ENCODE data around the gene SLC24A3. TPM values are rescaled to one million over a fixed set of nuclear protein-coding genes. Genes with fewer than 3 reads are reported as not detected.

The SLC24A3 gene
- total and polyA plus RNA-seq, 5 experiments from 2014 or later: not detected

DNA sequence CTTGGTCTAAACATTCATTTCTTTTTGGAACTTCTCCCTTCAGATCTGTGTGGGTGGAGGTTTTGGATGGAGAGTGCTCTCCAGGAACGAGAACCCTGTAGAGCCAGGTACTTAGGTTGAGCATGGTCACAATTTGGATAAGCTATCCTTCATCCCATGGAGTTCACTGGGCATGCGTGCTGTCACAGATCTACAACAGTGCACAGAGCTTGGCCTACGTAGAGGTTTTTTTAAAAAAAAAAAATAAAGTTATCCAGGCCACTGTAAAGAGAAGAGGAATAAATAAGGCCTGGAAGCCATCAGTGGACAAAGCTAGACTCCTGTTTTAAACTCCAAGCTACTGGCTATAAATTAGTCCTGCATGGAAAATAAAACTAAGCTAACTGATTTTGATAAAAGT, 165.6 kb downstream of the SLC24A3 start:
- ATAC-seq (no peak), DNase-seq (no peak)
- peaks cover 0 to 15% (median 2%) of the 10 kb centered on the region in 5 donors for H3K27me3 Mint-ChIP-seq
- no peaks in the 10 kb centered on the region for H3K36me3 Mint-ChIP-seq
- no peak overlapping the region for H3K27ac Mint-ChIP-seq
- no peaks in the 10 kb centered on the region for H3K4me1 Mint-ChIP-seq
- peaks cover 0 to 2% (median 0%) of the 10 kb centered on the region in 9 donors for H3K9me3 Mint-ChIP-seq
- no peak overlapping the region for H3K4me3 Mint-ChIP-seq
- POLR2A ChIA-PET: no interaction called here

DNA sequence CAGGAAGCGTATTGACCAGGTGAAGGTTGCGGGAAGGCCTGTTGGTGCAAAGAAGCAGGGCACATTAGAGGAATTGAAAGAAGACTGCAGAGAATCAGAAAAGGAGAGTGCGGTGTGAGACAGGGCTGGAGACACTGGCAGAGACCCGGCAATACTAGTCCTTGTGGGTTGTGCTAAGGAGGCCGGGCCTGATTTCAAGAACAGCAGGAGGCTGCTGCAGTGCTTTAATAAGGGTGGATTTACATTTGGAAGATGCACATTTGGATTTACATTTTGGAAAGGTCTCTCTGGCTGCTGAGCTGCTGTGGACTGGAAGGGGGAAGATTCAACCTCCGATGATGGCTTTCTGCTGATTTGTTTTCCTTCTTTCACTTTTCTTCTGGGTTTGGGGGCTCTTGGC, 167.8 kb downstream of the SLC24A3 start:
- H3K36me3 Mint-ChIP-seq: no peaks in the 10 kb centered on the region
- H3K4me1 Mint-ChIP-seq: no peaks in the 10 kb centered on the region
- ATAC-seq: no peak
- POLR2A ChIA-PET: no interaction called here
- peaks cover 0 to 15% (median 0%) of the 10 kb centered on the region in 5 donors for H3K27me3 Mint-ChIP-seq
- H3K4me3 Mint-ChIP-seq: no peak overlapping the region
- peaks cover 0 to 2% (median 0%) of the 10 kb centered on the region in 9 donors for H3K9me3 Mint-ChIP-seq
- no peak overlapping the region for H3K27ac Mint-ChIP-seq
- no peak for DNase-seq

DNA sequence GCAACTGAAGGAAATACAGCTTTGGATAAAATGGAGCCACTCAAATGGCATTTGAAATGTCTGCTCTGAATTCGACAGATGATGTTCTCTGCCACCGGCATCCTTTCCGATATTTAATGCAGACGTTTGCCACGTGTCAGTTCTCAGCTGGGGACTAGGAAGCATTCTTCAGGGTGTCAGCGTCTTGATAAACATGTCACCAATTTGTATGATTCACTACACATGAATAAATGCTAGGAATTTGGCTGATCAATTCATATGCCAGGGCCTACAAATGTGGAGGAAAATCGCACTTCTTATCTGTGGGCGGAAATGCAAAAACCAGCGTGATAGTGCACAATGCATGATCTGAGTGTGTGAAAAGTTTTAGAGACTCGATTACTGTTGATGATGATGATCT, 169.5 kb downstream of the SLC24A3 start:
- H3K36me3 Mint-ChIP-seq: no peaks in the 10 kb centered on the region
- H3K4me3 Mint-ChIP-seq: no peak overlapping the region
- H3K27ac Mint-ChIP-seq: peak overlapping the region in 1 of 10 donors; percentile 58
- DNase-seq: no peak
- POLR2A ChIA-PET: no interaction called here
- H3K4me1 Mint-ChIP-seq: no peaks in the 10 kb centered on the region
- H3K9me3 Mint-ChIP-seq: peaks cover 0 to 2% (median 0%) of the 10 kb centered on the region in 9 donors
- no peak for ATAC-seq
- peaks cover 0 to 11% (median 0%) of the 10 kb centered on the region in 5 donors for H3K27me3 Mint-ChIP-seq

DNA sequence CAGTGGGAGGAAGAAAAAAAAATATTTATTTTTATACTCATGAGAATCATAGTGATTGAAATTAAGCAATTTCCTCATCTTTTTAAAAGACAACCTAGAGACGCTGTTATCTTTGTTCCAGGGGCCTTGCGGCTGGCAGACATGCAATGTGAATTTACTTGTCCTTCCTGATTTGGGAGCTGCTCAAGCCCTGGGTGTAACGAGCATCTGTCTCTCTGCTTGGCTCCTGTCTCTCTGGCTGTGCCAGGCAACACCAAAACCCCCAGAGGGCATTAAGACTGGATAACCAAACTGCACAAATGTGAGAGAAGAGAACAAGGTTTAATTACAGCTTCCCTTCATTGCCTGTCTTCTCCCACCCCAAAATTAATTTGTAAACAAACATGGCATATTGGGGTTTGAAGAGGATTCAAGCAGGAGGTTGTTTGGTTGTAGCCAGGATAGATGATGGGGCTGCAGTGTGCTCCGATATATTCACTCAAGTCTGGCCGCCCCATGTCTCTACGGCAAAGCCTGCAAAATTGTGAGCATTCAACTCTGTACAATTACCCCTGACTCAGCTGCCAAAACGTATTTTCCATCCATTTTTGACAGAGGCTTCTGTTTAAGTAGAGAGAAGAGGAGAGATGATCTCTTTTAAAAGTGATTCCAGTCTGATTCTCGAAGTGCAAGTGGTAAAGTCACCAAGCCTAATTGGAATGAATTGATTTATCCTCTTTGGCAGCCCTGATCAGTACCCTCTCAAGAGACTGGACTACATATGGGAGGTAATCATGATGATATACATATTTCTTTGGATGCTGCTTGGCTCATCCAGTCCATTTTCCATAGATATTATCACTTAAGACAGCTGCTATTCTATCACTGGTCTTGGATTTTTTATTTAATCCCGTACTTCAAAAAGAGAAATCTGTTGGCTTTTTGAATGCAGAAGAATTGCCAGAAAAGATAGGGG, 170.2 kb downstream of the SLC24A3 start:
- Mint-ChIP-seq H3K27me3 (peaks cover 0 to 9% (median 0%) of the 10 kb centered on the region in 5 donors), H3K4me3 (no peak overlapping the region), H3K9me3 (no peaks in the 10 kb centered on the region), H3K36me3 (no peaks in the 10 kb centered on the region), H3K27ac (peak overlapping the region in 1 of 10 donors; percentile 28), H3K4me1 (no peaks in the 10 kb centered on the region)
- POLR2A ChIA-PET: no interaction called here
- no peak for ATAC-seq
- DNase-seq: no peak

DNA sequence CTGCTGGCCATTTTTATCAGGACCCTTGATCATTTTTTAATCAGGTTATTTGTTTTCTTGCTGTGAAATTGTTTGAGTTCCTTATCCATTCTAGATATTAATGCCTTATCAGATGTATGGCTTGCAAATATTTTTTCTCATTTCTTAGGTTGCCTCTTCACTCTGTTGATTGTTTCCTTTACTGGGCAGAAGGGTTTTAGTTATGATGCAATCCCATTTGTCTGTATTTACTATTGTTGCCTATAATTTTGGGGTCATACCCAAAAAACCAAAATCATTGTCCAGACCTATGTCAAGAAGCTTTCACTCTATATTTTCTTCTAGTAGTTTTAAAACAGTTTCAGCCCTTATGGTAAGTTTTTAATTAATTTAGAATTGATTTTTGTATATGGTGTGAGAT, 172.5 kb downstream of the SLC24A3 start:
- peaks cover 2 to 20% (median 10%) of the 10 kb centered on the region in 9 donors for H3K9me3 Mint-ChIP-seq
- peaks cover under 1 to 12% (median 2%) of the 10 kb centered on the region in 3 donors for H3K36me3 Mint-ChIP-seq
- peaks cover 0 to 17% (median 2%) of the 10 kb centered on the region in 5 donors for H3K27me3 Mint-ChIP-seq
- H3K4me1 Mint-ChIP-seq: no peaks in the 10 kb centered on the region
- H3K4me3 Mint-ChIP-seq: no peak overlapping the region
- H3K27ac Mint-ChIP-seq: no peak overlapping the region
- ATAC-seq: no peak
- DNase-seq: no peak
- POLR2A ChIA-PET: no interaction called here

DNA sequence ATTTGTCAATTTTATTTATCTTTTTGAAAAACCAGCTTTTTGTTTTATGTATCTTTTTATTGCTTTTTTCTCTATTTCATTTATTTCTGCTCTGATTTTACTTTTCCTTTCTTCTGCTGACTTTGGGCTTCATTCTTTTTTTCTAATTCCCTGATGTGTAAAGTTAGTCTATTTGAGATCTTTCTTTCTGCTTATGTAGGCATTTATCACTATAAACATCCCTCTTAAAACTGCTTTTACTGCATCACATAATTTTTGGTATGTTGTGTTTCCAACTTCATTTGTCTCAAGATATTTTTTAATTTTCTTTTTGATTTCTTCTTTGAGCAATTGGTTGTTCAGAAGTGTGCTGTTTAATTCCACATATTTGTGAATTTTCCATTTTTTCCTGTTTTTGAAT, 174.8 kb downstream of the SLC24A3 start:
- DNase-seq (no peak), ATAC-seq (no peak)
- peaks cover 2 to 16% (median 3%) of the 10 kb centered on the region in 3 donors for H3K36me3 Mint-ChIP-seq
- H3K4me3 Mint-ChIP-seq: no peak overlapping the region
- no peaks in the 10 kb centered on the region for H3K4me1 Mint-ChIP-seq
- no peak overlapping the region for H3K27ac Mint-ChIP-seq
- H3K9me3 Mint-ChIP-seq: peaks cover 3 to 21% (median 13%) of the 10 kb centered on the region in 9 donors
- peaks cover 1 to 20% (median 4%) of the 10 kb centered on the region in 5 donors for H3K27me3 Mint-ChIP-seq
- POLR2A ChIA-PET: no interaction called here

DNA sequence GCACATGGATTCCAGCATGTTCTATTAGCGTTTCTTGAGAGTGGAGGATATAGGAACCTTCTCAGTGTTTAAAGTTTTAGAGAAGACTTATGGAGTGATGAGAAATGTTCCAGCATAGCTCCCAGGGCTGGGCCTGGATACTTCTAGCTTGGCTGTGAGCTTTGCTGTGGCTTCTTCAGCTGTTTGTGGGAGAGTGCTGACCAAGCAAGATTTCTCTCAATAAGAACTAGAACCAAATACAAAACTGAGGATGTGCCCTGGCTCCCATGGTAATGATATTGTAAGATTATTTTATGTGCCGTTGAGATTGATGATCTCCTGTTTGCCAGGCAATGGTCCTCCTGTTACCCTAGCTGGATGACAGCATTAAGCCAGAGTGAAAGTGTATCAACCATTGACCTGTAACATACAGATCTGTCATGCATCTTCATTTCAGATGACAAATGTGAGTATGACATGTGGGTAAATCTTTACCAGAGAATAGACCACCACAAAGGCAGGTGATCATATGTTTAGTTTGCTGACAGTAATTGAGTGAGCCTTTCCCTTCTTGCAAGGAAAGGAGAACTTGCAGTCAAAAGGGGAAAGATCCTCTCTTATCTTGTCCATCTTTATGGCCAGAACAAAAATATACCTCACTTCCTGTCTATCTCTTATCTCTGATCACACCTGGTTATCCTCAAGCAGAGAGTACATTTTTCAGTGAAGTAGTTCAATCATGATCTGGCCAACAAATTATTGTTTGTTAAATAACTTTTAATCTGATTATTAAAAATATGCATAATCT, 180.1 kb downstream of the SLC24A3 start:
- POLR2A ChIA-PET: no interaction called here
- Mint-ChIP-seq H3K27me3 (peaks cover 1 to 20% (median 9%) of the 10 kb centered on the region in 5 donors), H3K36me3 (peaks cover 2 to 20% (median 3%) of the 10 kb centered on the region in 3 donors), H3K4me1 (peaks cover 0 to under 1% (median 0%) of the 10 kb centered on the region in 4 donors), H3K9me3 (peaks cover 3 to 35% (median 19%) of the 10 kb centered on the region in 9 donors), H3K27ac (no peak overlapping the region), H3K4me3 (no peak overlapping the region)
- DNase-seq (no peak), ATAC-seq (no peak)

DNA sequence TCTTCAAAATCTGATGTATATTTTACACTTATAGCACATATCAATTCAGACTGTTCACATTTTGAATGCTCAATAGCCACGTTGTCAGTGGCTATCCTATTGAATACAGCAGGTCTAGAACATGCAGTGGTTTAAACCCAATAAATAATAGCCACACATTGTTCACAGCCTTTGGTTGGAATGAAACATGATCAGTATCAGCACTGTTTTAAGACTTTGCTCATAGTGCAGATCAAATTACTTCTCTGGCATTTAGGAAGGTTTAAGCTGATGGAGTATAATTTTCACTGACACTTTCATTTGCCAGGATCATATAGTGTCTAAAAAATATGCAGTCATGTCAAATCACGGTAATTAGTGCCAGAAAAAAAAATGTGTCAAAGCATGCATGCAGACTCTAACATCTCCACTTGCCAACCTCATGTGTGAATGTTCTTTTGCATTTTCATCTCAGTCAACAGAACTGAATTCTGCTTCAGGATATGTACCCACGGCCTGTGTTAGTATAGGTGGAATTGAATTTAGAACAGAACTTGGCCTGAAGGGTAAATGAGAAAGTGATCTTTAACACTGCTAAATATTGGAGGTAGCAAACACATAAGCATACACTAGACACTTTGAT, 184.1 kb downstream of the SLC24A3 start:
- POLR2A ChIA-PET: no interaction called here
- H3K4me3 Mint-ChIP-seq: no peak overlapping the region
- peaks cover 2 to 40% (median 21%) of the 10 kb centered on the region in 9 donors for H3K9me3 Mint-ChIP-seq
- H3K4me1 Mint-ChIP-seq: peaks cover 0 to 2% (median 0%) of the 10 kb centered on the region in 4 donors
- DNase-seq: no peak
- H3K36me3 Mint-ChIP-seq: peaks cover 0 to 19% (median 0%) of the 10 kb centered on the region in 3 donors
- H3K27me3 Mint-ChIP-seq: peaks cover 0 to 9% (median 0%) of the 10 kb centered on the region in 5 donors
- no peak for ATAC-seq
- no peak overlapping the region for H3K27ac Mint-ChIP-seq

DNA sequence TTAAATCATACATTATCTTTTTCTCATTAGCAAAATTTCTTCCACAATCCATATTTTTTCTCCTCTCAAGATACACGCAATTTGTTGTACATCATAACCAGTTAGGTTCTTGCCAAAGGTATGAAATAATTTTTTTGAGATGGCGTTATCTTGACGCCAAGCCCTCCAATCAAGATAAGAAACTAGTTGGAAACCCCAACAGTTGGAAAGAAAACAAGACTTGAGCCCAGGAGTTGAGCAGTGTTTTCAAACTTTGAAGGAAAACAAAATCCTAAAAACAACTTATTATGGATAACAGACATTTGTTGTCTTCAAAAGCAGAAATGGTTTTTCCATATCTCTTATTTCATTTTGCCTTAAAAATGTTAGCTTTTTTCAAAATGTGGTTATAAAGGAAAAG, 184.8 kb downstream of the SLC24A3 start:
- Mint-ChIP-seq H3K4me1 (peaks cover 0 to 2% (median 0%) of the 10 kb centered on the region in 4 donors), H3K27me3 (peaks cover 0 to 5% (median 1%) of the 10 kb centered on the region in 5 donors), H3K27ac (no peak overlapping the region), H3K36me3 (peaks cover 0 to 19% (median 0%) of the 10 kb centered on the region in 3 donors), H3K9me3 (peaks cover 2 to 40% (median 21%) of the 10 kb centered on the region in 9 donors), H3K4me3 (no peak overlapping the region)
- DNase-seq (no peak), ATAC-seq (no peak)
- POLR2A ChIA-PET: no interaction called here

DNA sequence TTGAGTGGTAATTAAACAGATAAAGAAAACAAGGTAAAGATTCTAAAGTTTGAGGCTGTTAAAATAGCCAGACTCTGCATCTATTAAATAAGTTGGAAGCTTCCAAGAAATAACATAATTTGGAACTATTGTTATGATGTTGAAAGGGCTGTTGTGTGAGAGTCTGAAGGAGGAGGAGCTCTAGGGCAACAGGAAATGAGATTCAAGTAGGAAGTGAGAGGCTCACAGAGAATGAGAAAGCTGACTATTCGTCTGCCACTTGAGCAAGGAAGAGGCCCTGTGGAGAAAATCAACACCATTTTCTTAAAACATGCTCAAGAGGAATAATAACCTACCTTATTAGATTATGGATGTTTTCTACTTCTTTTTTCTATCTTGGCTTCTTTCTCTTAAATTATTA, 185.2 kb downstream of the SLC24A3 start:
- Mint-ChIP-seq H3K4me1 (peaks cover 0 to 2% (median 0%) of the 10 kb centered on the region in 4 donors), H3K36me3 (peaks cover 0 to 19% (median 0%) of the 10 kb centered on the region in 3 donors)
- POLR2A ChIA-PET: no interaction called here

DNA sequence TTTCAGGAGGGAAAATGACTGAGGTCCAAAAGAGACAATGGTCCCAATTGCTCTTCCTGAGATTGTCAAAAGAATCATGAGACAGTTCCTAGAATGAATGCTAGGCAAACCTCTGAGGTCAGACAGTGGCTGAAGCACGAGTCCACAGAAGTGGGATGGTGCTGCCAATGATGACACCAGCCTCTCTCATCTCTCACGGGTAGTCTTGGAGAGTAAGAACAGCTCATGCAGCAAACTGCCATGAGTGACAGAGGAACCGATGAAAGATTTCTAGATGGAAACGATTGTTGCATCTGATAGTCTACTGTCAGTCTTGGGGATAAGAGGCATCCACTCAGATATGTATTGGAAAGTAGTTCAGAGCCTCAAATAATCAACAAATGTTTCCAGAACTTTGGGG, 188.7 kb downstream of the SLC24A3 start:
- Mint-ChIP-seq H3K27me3 (peaks cover 0 to 5% (median 0%) of the 10 kb centered on the region in 5 donors), H3K4me3 (no peak overlapping the region), H3K27ac (no peak overlapping the region), H3K36me3 (peaks cover 0 to 19% (median 0%) of the 10 kb centered on the region in 3 donors), H3K9me3 (peaks cover 2 to 36% (median 19%) of the 10 kb centered on the region in 9 donors), H3K4me1 (peaks cover 0 to 2% (median 0%) of the 10 kb centered on the region in 4 donors)
- DNase-seq: no peak
- POLR2A ChIA-PET: no interaction called here
- ATAC-seq: no peak

More for the DNA sequence above, 185.2 kb downstream of the SLC24A3 start:
- DNase-seq (peak in 1 of 10 donors; percentile 2), ATAC-seq (no peak)
- no peak overlapping the region for H3K4me3 Mint-ChIP-seq
- H3K9me3 Mint-ChIP-seq: peaks cover 2 to 40% (median 20%) of the 10 kb centered on the region in 9 donors
- peaks cover 0 to 5% (median under 1%) of the 10 kb centered on the region in 5 donors for H3K27me3 Mint-ChIP-seq
- peak overlapping the region in 1 of 10 donors; percentile 15 for H3K27ac Mint-ChIP-seq

DNA sequence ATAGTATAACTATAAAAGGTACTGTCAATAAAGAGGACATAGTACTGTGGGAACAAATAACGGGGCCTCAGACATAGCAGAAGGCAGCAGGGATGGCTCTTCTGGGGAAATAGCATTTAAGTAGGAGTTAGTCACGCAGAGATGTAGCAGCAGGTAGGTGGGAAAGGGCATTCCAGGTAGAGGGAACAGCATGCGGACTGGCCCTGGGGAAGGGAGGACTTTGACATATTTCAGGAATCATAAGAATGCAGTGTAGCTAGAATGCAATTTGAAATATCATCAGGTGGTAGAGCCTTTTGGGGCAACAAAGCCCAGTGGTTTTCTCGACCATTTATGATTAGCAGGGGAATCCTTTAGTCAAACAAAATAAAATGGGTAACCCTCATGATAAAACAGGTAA, 191.1 kb downstream of the SLC24A3 start:
- POLR2A ChIA-PET: no interaction called here
- no peaks in the 10 kb centered on the region for H3K4me1 Mint-ChIP-seq
- DNase-seq: no peak
- peaks cover 0 to 12% (median 1%) of the 10 kb centered on the region in 5 donors for H3K27me3 Mint-ChIP-seq
- H3K4me3 Mint-ChIP-seq: no peak overlapping the region
- peaks cover 0 to 12% (median 0%) of the 10 kb centered on the region in 3 donors for H3K36me3 Mint-ChIP-seq
- no peak overlapping the region for H3K27ac Mint-ChIP-seq
- ATAC-seq: no peak
- peaks cover 0 to 25% (median 13%) of the 10 kb centered on the region in 9 donors for H3K9me3 Mint-ChIP-seq
